Measurements from ENCODE around the gene WNK1. TPM values are rescaled to one million over a fixed set of nuclear protein-coding genes. Genes with fewer than 3 reads are reported as not detected.
A peak's percentile ranks its signal among the peaks of the same experiment; 100 is the strongest.
"Not testable (repeated sequence)": the region's sequence is repeated elsewhere in the genome, so short reads cannot be mapped to it uniquely, and the experiment has no call there.

The WNK1 gene
- total and polyA plus RNA-seq, 9 donors, result 49.5 to 83.7 (median 65.1) TPM

- no peaks in the 10 kb centered on the region for H3K27me3 ChIP-seq (ENCODE audit: control insufficient read depth, insufficient read depth, low read length)
- DNase-seq, result no peak
- no peaks in the 10 kb centered on the region for H3K4me1 ChIP-seq (ENCODE audit: control insufficient read depth, insufficient read depth, low read length)
- H3K4me3 ChIP-seq (ENCODE audit: low read length), result no peak overlapping the region
- peaks cover 5% of the 10 kb centered on the region for H3K36me3 ChIP-seq (ENCODE audit: control insufficient read depth, insufficient read depth, low read length)
- H3K9me3 ChIP-seq (replicated peaks; ENCODE audit: control insufficient read depth, low read depth, low read length), result no peaks in the 10 kb centered on the region
- H3K27ac ChIP-seq (ENCODE audit: low read length), result no peak overlapping the region
- WGBS (ENCODE audit: insufficient coverage), result 100% methylated on average over 1 of the region's 3 CpGs
Measured at GRCh38 chr12:835754-836518, 83.6 kb downstream of the WNK1 start.

GRCh38 chr12:836952-837351 lies 84.6 kb downstream of the WNK1 start:
- 100% methylated on average over 1 of the region's 6 CpGs for WGBS (ENCODE audit: insufficient coverage)
- Histone ChIP-seq H3K36me3 (ENCODE audit: control insufficient read depth, insufficient read depth, low read length) (peaks cover 5% of the 10 kb centered on the region), H3K9me3 (replicated peaks; ENCODE audit: control insufficient read depth, low read depth, low read length) (no peaks in the 10 kb centered on the region), H3K27ac (ENCODE audit: low read length) (no peak overlapping the region), H3K4me1 (ENCODE audit: control insufficient read depth, insufficient read depth, low read length) (no peaks in the 10 kb centered on the region), H3K27me3 (ENCODE audit: control insufficient read depth, insufficient read depth, low read length) (no peaks in the 10 kb centered on the region), H3K4me3 (ENCODE audit: low read length) (no peak overlapping the region)
- DNase-seq, result no peak

GRCh38 chr12:837548-837947 lies 85.2 kb downstream of the WNK1 start:
- H3K4me1 ChIP-seq (ENCODE audit: control insufficient read depth, insufficient read depth, low read length), result no peaks in the 10 kb centered on the region
- H3K9me3 ChIP-seq (replicated peaks; ENCODE audit: control insufficient read depth, low read depth, low read length), result no peaks in the 10 kb centered on the region
- no peak for DNase-seq
- H3K36me3 ChIP-seq (ENCODE audit: control insufficient read depth, insufficient read depth, low read length), result peaks cover 5% of the 10 kb centered on the region
- no peak overlapping the region for H3K4me3 ChIP-seq (ENCODE audit: low read length)
- WGBS (ENCODE audit: insufficient coverage), result no CpG with 5 or more reads among the region's 2 CpGs
- no peaks in the 10 kb centered on the region for H3K27me3 ChIP-seq (ENCODE audit: control insufficient read depth, insufficient read depth, low read length)
- no peak overlapping the region for H3K27ac ChIP-seq (ENCODE audit: low read length)

GRCh38 chr12:843609-844008 lies 91.2 kb downstream of the WNK1 start:
- H3K4me1 ChIP-seq (ENCODE audit: control insufficient read depth, insufficient read depth, low read length), result no peaks in the 10 kb centered on the region
- H3K27me3 ChIP-seq (ENCODE audit: control insufficient read depth, insufficient read depth, low read length), result no peaks in the 10 kb centered on the region
- DNase-seq, result no peak

GRCh38 chr12:846421-846820 lies 94.0 kb downstream of the WNK1 start:
- H3K27ac ChIP-seq (ENCODE audit: low read length), result no peak overlapping the region
- no peaks in the 10 kb centered on the region for H3K36me3 ChIP-seq (ENCODE audit: control insufficient read depth, insufficient read depth, low read length)
- 95% methylated on average over 2 of the region's 2 CpGs for WGBS (ENCODE audit: insufficient coverage)
- no peak for DNase-seq
- H3K4me1 ChIP-seq (ENCODE audit: control insufficient read depth, insufficient read depth, low read length), result no peaks in the 10 kb centered on the region
- no peaks in the 10 kb centered on the region for H3K9me3 ChIP-seq (replicated peaks; ENCODE audit: control insufficient read depth, low read depth, low read length)
- no peak overlapping the region for H3K4me3 ChIP-seq (ENCODE audit: low read length)
- H3K27me3 ChIP-seq (ENCODE audit: control insufficient read depth, insufficient read depth, low read length), result no peaks in the 10 kb centered on the region

More at GRCh38 chr12:843609-844008, 91.2 kb downstream of the WNK1 start:
- Histone ChIP-seq H3K9me3 (replicated peaks; ENCODE audit: control insufficient read depth, low read depth, low read length) (no peaks in the 10 kb centered on the region), H3K4me3 (ENCODE audit: low read length) (no peak overlapping the region), H3K27ac (ENCODE audit: low read length) (no peak overlapping the region), H3K36me3 (ENCODE audit: control insufficient read depth, insufficient read depth, low read length) (no peaks in the 10 kb centered on the region)

- H3K9me3 ChIP-seq (replicated peaks; ENCODE audit: control insufficient read depth, low read depth, low read length), result no peaks in the 10 kb centered on the region
- no peaks in the 10 kb centered on the region for H3K4me1 ChIP-seq (ENCODE audit: control insufficient read depth, insufficient read depth, low read length)
- H3K4me3 ChIP-seq (ENCODE audit: low read length), result no peak overlapping the region
- H3K27me3 ChIP-seq (ENCODE audit: control insufficient read depth, insufficient read depth, low read length), result no peaks in the 10 kb centered on the region
- no peak overlapping the region for H3K27ac ChIP-seq (ENCODE audit: low read length)
- 17% methylated on average over 1 of the region's 2 CpGs for WGBS (ENCODE audit: insufficient coverage)
- H3K36me3 ChIP-seq (ENCODE audit: control insufficient read depth, insufficient read depth, low read length), result no peaks in the 10 kb centered on the region
- peak; percentile 44 for DNase-seq
Measured at GRCh38 chr12:848173-848865, 95.9 kb downstream of the WNK1 start.

- Histone ChIP-seq H3K27ac (ENCODE audit: low read length) (no peak overlapping the region), H3K4me3 (ENCODE audit: low read length) (no peak overlapping the region), H3K36me3 (ENCODE audit: control insufficient read depth, insufficient read depth, low read length) (no peaks in the 10 kb centered on the region), H3K27me3 (ENCODE audit: control insufficient read depth, insufficient read depth, low read length) (no peaks in the 10 kb centered on the region), H3K4me1 (ENCODE audit: control insufficient read depth, insufficient read depth, low read length) (no peaks in the 10 kb centered on the region), H3K9me3 (replicated peaks; ENCODE audit: control insufficient read depth, low read depth, low read length) (no peaks in the 10 kb centered on the region)
- no CpG with 5 or more reads among the region's 2 CpGs for WGBS (ENCODE audit: insufficient coverage)
- DNase-seq, result no peak
Measured at GRCh38 chr12:848882-849527, 96.6 kb downstream of the WNK1 start.

- DNase-seq; H3K4me3 ChIP-seq (ENCODE audit: low read length); H3K4me1 ChIP-seq (ENCODE audit: control insufficient read depth, insufficient read depth, low read length); H3K27ac ChIP-seq (ENCODE audit: low read length); H3K27me3 ChIP-seq (ENCODE audit: control insufficient read depth, insufficient read depth, low read length); H3K36me3 ChIP-seq (ENCODE audit: control insufficient read depth, insufficient read depth, low read length); H3K9me3 ChIP-seq (replicated peaks; ENCODE audit: control insufficient read depth, low read depth, low read length): not testable (repeated sequence)
- no CpG with 5 or more reads among the region's 4 CpGs for WGBS (ENCODE audit: insufficient coverage)
Measured at GRCh38 chr12:849733-850437, 97.5 kb downstream of the WNK1 start.

- Histone ChIP-seq H3K36me3 (ENCODE audit: control insufficient read depth, insufficient read depth, low read length) (no peaks in the 10 kb centered on the region), H3K9me3 (replicated peaks; ENCODE audit: control insufficient read depth, low read depth, low read length) (no peaks in the 10 kb centered on the region), H3K4me3 (ENCODE audit: low read length) (no peak overlapping the region), H3K4me1 (ENCODE audit: control insufficient read depth, insufficient read depth, low read length) (no peaks in the 10 kb centered on the region), H3K27me3 (ENCODE audit: control insufficient read depth, insufficient read depth, low read length) (no peaks in the 10 kb centered on the region), H3K27ac (ENCODE audit: low read length) (no peak overlapping the region)
- WGBS (ENCODE audit: insufficient coverage), result 69% methylated on average over 1 of the region's 1 CpG
- DNase-seq, result peak; percentile 61
Measured at GRCh38 chr12:851343-851742, 99.0 kb downstream of the WNK1 start.

GRCh38 chr12:851913-852312 lies 99.5 kb downstream of the WNK1 start:
- H3K36me3 ChIP-seq (ENCODE audit: control insufficient read depth, insufficient read depth, low read length), result peaks cover 1% of the 10 kb centered on the region
- DNase-seq, result peak; percentile 50
- H3K27me3 ChIP-seq (ENCODE audit: control insufficient read depth, insufficient read depth, low read length), result no peaks in the 10 kb centered on the region
- no peaks in the 10 kb centered on the region for H3K4me1 ChIP-seq (ENCODE audit: control insufficient read depth, insufficient read depth, low read length)
- WGBS (ENCODE audit: insufficient coverage), result no CpG with 5 or more reads among the region's 3 CpGs
- no peak overlapping the region for H3K27ac ChIP-seq (ENCODE audit: low read length)
- no peaks in the 10 kb centered on the region for H3K9me3 ChIP-seq (replicated peaks; ENCODE audit: control insufficient read depth, low read depth, low read length)
- no peak overlapping the region for H3K4me3 ChIP-seq (ENCODE audit: low read length)

All from muscle of leg (tissue), 11 donors.